HEK293T (cell line): ENCODE measurements around the gene NDOR1.

Experiments used
- CTCF ChIA-PET: fragments of 350-600 bp; formaldehyde crosslinking; extraction: SDS; loops from one replicate; lab custom pipeline; 2021; ENCODE audit warnings: antibody characterized with exemption, inconsistent platforms; lab: Yijun Ruan, JAX
- POLR2A ChIA-PET: fragments of 350-600 bp; formaldehyde crosslinking; extraction: SDS; loops from one replicate; lab custom pipeline; 2020; ENCODE audit warnings: antibody characterized with exemption, inconsistent platforms; lab: Yijun Ruan, JAX
- DNase-seq: peaks from one replicate; pipeline ENCODE4 v3.0.0; 2012; ENCODE audit warnings: mixed read lengths; ENCODE audit errors: extremely low spot score
- ARNT ChIP-seq: fragments of 450-650 bp; IDR thresholded peaks from 2 replicates; pipeline ENCODE4 v1.6.1; 2017; ENCODE audit warnings: mild to moderate bottlenecking
- BHLHE40 ChIP-seq: fragments of 450-650 bp; IDR thresholded peaks from 2 replicates; pipeline ENCODE4 v1.6.1; 2016; ENCODE audit warnings: mild to moderate bottlenecking, moderate library complexity, borderline replicate concordance
- CTBP1 ChIP-seq: fragments of 450-650 bp; IDR thresholded peaks from 2 replicates; pipeline ENCODE4 v1.6.1; 2016; ENCODE audit warnings: borderline replicate concordance
- ELF4 ChIP-seq: fragments of 450-650 bp; IDR thresholded peaks from 2 replicates; pipeline ENCODE4 v1.6.1; 2017; ENCODE audit warnings: antibody characterized with exemption
- FOXA1 ChIP-seq: fragments of 450-650 bp; IDR thresholded peaks from 2 replicates; pipeline ENCODE4 v1.6.1; 2016; ENCODE audit warnings: mild to moderate bottlenecking
- FOXK2 ChIP-seq: fragments of 450-650 bp; IDR thresholded peaks from 2 replicates; pipeline ENCODE4 v1.6.1; 2016; ENCODE audit warnings: mild to moderate bottlenecking
- FOXM1 ChIP-seq: fragments of 450-650 bp; IDR thresholded peaks from 2 replicates; pipeline ENCODE4 v1.6.1; 2017; ENCODE audit warnings: mild to moderate bottlenecking, borderline replicate concordance
- HDGF ChIP-seq: fragments of 450-650 bp; IDR thresholded peaks from 2 replicates; pipeline ENCODE4 v1.6.1; 2017; ENCODE audit warnings: antibody characterized with exemption, borderline replicate concordance
- L3MBTL2 ChIP-seq: fragments of 450-650 bp; conservative IDR thresholded peaks from 2 replicates; pipeline ENCODE4 v1.6.1; 2016; ENCODE audit warnings: mild to moderate bottlenecking
- LEF1 ChIP-seq: fragments of 450-650 bp; IDR thresholded peaks from 2 replicates; pipeline ENCODE4 v1.6.1; 2017; ENCODE audit warnings: mild to moderate bottlenecking, borderline replicate concordance
- NFRKB ChIP-seq: fragments of 450-650 bp; IDR thresholded peaks from 2 replicates; pipeline ENCODE4 v1.6.1; 2016; ENCODE audit warnings: mild to moderate bottlenecking, moderate library complexity
- PKNOX1 ChIP-seq: fragments of 450-650 bp; IDR thresholded peaks from 2 replicates; pipeline ENCODE4 v1.6.1; 2016
- SP1 ChIP-seq: fragments of 450-650 bp; IDR thresholded peaks from 2 replicates; pipeline ENCODE4 v1.6.1; 2017
- SUZ12 ChIP-seq: fragments of 450-650 bp; IDR thresholded peaks from 2 replicates; pipeline ENCODE4 v1.6.1; 2016; ENCODE audit warnings: mild to moderate bottlenecking
- TARDBP ChIP-seq: fragments of 450-650 bp; IDR thresholded peaks from 2 replicates; pipeline ENCODE4 v1.6.1; 2016
- ZNF384 ChIP-seq: fragments of 450-650 bp; IDR thresholded peaks from 2 replicates; pipeline ENCODE4 v1.6.1; 2016

Gene NDOR1

GRCh38 chr9:137172901-137173795, 32.4 kb upstream of the NDOR1 start:
- ChIA-PET CTCF (interaction anchor here (1.0 kb wide), 1 partner anchor 63 kb away, joined by 3 read pairs; no protein-coding TSS in a partner anchor), POLR2A (interaction anchor here (1.7 to 1.9 kb wide), 2 partner anchors 43 to 68 kb away, joined by 4 to 6 read pairs; partner anchors contain the start of gene TUBB4B)
- no peak for DNase-seq
- no peak for TF ChIP-seq TARDBP
- TF ChIP-seq PKNOX1, result no peak
- TF ChIP-seq LEF1, result no peak
- TF ChIP-seq HDGF, result no peak
- no peak for TF ChIP-seq NFRKB
- no peak for TF ChIP-seq FOXA1
- TF ChIP-seq ARNT, result no peak
- no peak for TF ChIP-seq ELF4
- TF ChIP-seq L3MBTL2, result no peak
- no peak for TF ChIP-seq ZNF384

GRCh38 chr9:137173796-137174664, 31.5 kb upstream of the NDOR1 start:
- no peak for DNase-seq
- no peak for TF ChIP-seq ELF4
- ChIA-PET CTCF (interaction anchor here (1.0 kb wide), 1 partner anchor 63 kb away, joined by 3 read pairs; no protein-coding TSS in a partner anchor), POLR2A (interaction anchor here (0.9 kb wide), 1 partner anchor 13 kb away, joined by 3 read pairs; no protein-coding TSS in a partner anchor)

- no peak for TF ChIP-seq HDGF
- DNase-seq, result no peak
- ChIA-PET CTCF (interaction anchor here (1.0 kb wide), 1 partner anchor 62 kb away, joined by 3 read pairs; no protein-coding TSS in a partner anchor), POLR2A (interaction anchor here (0.9 kb wide), 2 partner anchors 12 to 45 kb away, joined by 3 read pairs; no protein-coding TSS in a partner anchor)
Measured at GRCh38 chr9:137174722-137175293, 30.7 kb upstream of the NDOR1 start.

GRCh38 chr9:137175345-137175961, 30.0 kb upstream of the NDOR1 start:
- no peak for DNase-seq
- no peak for TF ChIP-seq L3MBTL2
- TF ChIP-seq SP1, result no peak
- no peak for TF ChIP-seq FOXK2
- TF ChIP-seq ELF4, result no peak
- no peak for TF ChIP-seq SUZ12
- TF ChIP-seq CTBP1, result no peak
- TF ChIP-seq FOXM1, result no peak
- TF ChIP-seq PKNOX1, result no peak
- no peak for TF ChIP-seq NFRKB
- no peak for TF ChIP-seq ZNF384
- no peak for TF ChIP-seq TARDBP
- no peak for TF ChIP-seq BHLHE40
- TF ChIP-seq HDGF, result no peak
- no peak for TF ChIP-seq LEF1
- TF ChIP-seq FOXA1, result no peak
- TF ChIP-seq ARNT, result no peak
- ChIA-PET POLR2A (interaction anchor here (0.9 kb wide), 2 partner anchors 11 to 46 kb away, joined by 3 read pairs; no protein-coding TSS in a partner anchor), CTCF (no interaction called here)

- CTCF ChIA-PET, result interaction anchor here (0.6 to 1.4 kb wide), 6 partner anchors 8 to 49 kb away, joined by 3 to 6 read pairs (median 3); no protein-coding TSS in a partner anchor
- peak; percentile 64 for DNase-seq
- POLR2A ChIA-PET, result interaction anchor here (0.9 to 1.9 kb wide), 4 partner anchors 12 to 47 kb away, joined by 3 to 11 read pairs (median 4); partner anchors contain the start of gene SSNA1
Measured at GRCh38 chr9:137176302-137177182, 29.0 kb upstream of the NDOR1 start.

More at GRCh38 chr9:137176302-137177182, 29.0 kb upstream of the NDOR1 start:
- no peak for TF ChIP-seq BHLHE40
- no peak for TF ChIP-seq FOXK2
- TF ChIP-seq TARDBP, result no peak
- TF ChIP-seq PKNOX1, result no peak
- TF ChIP-seq ARNT, result no peak
- no peak for TF ChIP-seq SP1
- no peak for TF ChIP-seq NFRKB
- TF ChIP-seq LEF1, result no peak
- TF ChIP-seq FOXA1, result no peak
- TF ChIP-seq L3MBTL2, result no peak
- no peak for TF ChIP-seq FOXM1
- TF ChIP-seq CTBP1, result no peak
